GM19023 (cell line): Measurements from ENCODE around the gene IL17A.

Experiments used
- ATAC-seq: cut with Tn5 transposase; IDR thresholded peaks from one replicate; pipeline ENCODE4 v1.9.1; 2021; ENCODE audit warnings: mild to moderate bottlenecking, moderate library complexity; ENCODE audit not compliant: unreplicated experiment

Gene IL17A

DNA sequence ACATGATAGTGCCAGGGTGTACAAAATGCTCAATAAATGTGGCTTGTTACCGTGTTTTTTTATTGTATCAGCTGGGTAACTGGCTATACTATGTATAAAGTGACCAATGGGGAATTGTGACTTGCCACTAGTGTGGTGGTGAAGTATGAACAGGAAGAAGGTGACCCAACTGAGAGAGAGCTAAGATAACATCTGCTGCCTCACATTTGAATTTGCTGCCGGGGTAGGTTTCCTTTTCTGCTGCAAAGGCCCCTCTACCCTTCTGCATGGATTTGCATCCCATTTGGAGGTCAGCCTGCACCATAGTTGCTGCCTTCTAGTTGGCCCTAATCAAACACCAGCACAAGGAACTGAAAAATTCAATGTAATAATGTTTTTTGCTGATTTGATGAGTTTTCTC lies 24.1 kb downstream of the IL17A start:
- ATAC-seq = peak; percentile 71

DNA sequence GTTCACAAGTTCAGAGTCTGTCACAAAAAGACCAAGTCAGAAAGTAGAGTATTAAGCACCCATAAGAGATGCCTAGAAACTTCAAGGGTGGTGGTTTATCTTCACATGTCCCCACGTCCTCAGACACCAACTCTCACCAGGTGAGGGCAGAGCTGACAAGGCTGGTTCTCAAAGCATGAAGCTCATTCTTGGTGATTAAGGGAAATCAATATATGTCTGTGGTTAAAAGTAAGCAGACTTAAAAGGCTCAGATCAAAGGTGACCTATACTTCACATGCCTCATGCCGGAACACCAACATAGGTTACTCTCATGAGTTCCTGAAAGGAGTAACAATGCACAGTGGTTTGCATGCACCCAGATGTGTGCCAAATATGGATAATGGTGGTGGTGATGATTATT lies 27.0 kb downstream of the IL17A start:
- ATAC-seq = no peak

GRCh38 chr6:52215787-52216186 lies 29.6 kb downstream of the IL17A start:
- no peak for ATAC-seq

GRCh38 chr6:52216932-52217575 lies 30.9 kb downstream of the IL17A start:
- no peak for ATAC-seq

GRCh38 chr6:52217761-52218160 lies 31.6 kb downstream of the IL17A start:
- no peak for ATAC-seq

- peak; percentile 71 for ATAC-seq
These were observed 35.1 kb downstream of the IL17A start for GRCh38 chr6:52221302-52221701.

DNA sequence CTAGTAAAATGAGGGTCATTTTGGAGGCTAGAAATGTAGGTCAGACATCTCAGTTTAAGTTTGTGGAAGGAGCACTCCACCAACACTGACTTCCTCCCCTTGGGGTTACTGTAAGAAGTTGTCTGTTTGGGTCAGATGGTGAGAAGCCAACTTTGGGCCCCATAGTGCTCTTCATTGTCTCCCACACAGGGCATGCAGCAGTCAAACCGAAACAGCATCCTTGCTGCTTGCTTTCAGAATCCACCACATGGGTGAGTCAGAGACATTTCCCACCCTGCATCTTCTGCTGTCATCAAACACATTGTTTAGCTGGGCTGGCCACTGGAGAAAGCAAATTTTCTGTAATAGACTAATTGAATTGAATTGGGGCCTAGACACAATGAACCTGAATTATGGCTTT lies 41.3 kb downstream of the IL17A start:
- peak; percentile 99 for ATAC-seq

DNA sequence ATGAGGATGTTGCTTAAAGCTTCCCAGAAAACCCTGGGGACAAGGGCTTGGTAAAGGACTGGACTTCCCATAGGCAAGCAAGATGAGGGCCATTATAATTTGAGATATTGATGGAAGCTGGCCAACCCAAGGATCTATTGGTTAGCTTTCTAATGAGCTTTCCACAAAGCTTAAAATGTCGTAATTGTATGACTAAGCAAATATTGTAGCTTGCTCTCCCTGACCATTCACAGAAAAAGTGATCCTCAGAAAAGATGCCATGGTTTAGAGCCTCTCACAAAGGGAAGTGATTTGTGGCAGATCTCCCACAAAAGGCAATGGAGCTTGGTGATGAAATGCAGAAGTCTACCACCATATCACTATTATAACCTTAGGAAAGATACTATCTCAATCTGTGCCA lies 44.5 kb downstream of the IL17A start:
- no peak for ATAC-seq

DNA sequence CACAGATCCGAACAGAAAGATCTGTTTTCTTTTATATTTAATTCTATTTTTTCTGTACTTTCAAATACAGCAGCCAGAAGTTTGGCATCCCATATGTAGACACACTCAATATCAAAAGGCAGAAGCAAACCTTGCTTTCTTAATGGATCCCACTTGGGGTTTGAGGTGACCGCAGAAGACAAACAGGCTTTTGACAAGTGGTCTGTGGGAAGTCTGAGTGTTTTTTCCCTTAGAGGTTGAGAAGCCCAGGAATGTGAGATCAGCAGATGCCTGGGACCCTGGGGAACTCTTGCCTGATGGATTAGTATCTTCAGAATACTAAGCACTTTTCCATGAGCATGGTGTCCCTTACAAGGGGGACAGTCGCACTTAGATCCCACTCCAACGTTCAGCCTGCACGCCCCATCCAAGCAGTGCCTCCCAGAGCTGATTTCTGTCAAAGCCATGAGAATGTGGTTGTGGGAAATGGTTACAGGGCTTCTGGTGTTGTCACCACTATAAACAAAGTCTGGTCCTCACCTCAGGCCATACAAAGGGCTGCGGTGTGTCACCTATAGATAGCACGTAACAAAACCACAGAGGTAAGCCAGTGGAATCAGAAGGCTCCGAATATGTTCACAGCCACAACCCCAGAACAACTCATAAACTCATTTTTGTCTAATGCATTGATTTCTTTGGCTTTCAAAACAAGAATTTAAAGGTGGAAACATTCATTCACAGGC lies 45.4 kb downstream of the IL17A start:
- ATAC-seq = no peak

GRCh38 chr6:52233005-52233404 lies 46.8 kb downstream of the IL17A start:
- ATAC-seq = no peak

GRCh38 chr6:52233975-52234823 lies 48.0 kb downstream of the IL17A start:
- ATAC-seq = peak; percentile 66
